ENCODE results near the gene NT5DC4. TPM values are rescaled to one million over a fixed set of nuclear protein-coding genes. Genes with fewer than 3 reads are reported as not detected.

NT5DC4 gene
- total RNA-seq, 1 experiment from 2014 or later = 0.22 TPM

GRCh38 chr2:112730791-112731190 lies 10.0 kb downstream of the NT5DC4 start:
- no peak overlapping the region for H3K9ac ChIP-seq (ENCODE audit: low read length)
- BruUV-seq (replicated peaks) = no TSS peak
- CTCF ChIA-PET = interaction anchor here (1.3 kb wide), 1 partner anchor 211 kb away, joined by 4 read pairs; no protein-coding TSS in a partner anchor
- RAD21 ChIA-PET (ENCODE audit: low non-redundant PET in 1 of 2, low total read pairs in 2 of 2, uncharacterized antibody in 2 of 2, unreplicated experiment in 2 of 2) = no interaction called here
- H3K27ac ChIP-seq (ENCODE audit: low read depth, low read length) = no peak overlapping the region
- peaks cover 8 to 14% of the 10 kb centered on the region in 2 experiments for H3K4me1 ChIP-seq (ENCODE audit: control insufficient read depth in 1 of 2, insufficient read depth in 2 of 2, low read length in 2 of 2)
- DNase-seq (ENCODE audit: low read depth, low spot score) = no peak
- ATAC-seq = no peak
- no peaks in the 10 kb centered on the region for H4K20me1 ChIP-seq (ENCODE audit: insufficient read depth)
- no peaks in the 10 kb centered on the region for H3K27me3 ChIP-seq (ENCODE audit: insufficient read depth, low read length)
- POLR2A ChIA-PET = no interaction called here
- H3K4me3 ChIP-seq (replicated peaks in 1 of 2; ENCODE audit: low read depth in 1 of 2, low read length in 2 of 2) = no peak overlapping the region
- intact Hi-C loops (cut with micrococcal nuclease) = no loop called here
- H3K79me2 ChIP-seq (ENCODE audit: insufficient read depth, low read length) = no peaks in the 10 kb centered on the region
- TF ChIP-seq EZH2phosphoT487 (IDR thresholded peaks at IDR 0.05; ENCODE audit: borderline replicate concordance) = no peak
- TF ChIP-seq REST (IDR thresholded peaks at IDR 0.05; ENCODE audit: low read depth) = no peak
- TF ChIP-seq EZH2 (IDR thresholded peaks at IDR 0.05) = no peak
- H3K4me2 ChIP-seq (ENCODE audit: low read length) = no peak overlapping the region
- H3K9me2 ChIP-seq (ENCODE audit: insufficient read depth) = no peaks in the 10 kb centered on the region
- H3K9me3 ChIP-seq (ENCODE audit: control insufficient read depth in 1 of 2, insufficient read depth in 1 of 2, low read depth in 1 of 2, low read length in 2 of 2) = no peaks in the 10 kb centered on the region
- no peak overlapping the region for H2AFZ ChIP-seq (ENCODE audit: low read depth, low read length, poor library complexity, severe bottlenecking)
- no peaks in the 10 kb centered on the region for H3K36me3 ChIP-seq (ENCODE audit: control insufficient read depth in 1 of 2, insufficient read depth in 2 of 2, low read length in 2 of 2)

- ChIA-PET POLR2A (no interaction called here), CTCF (no interaction called here)
Measured at GRCh38 chr2:112731479-112731878, 10.7 kb downstream of the NT5DC4 start.

More at GRCh38 chr2:112731479-112731878, 10.7 kb downstream of the NT5DC4 start:
- peaks cover 2 to 9% of the 10 kb centered on the region in 2 experiments for H3K4me1 ChIP-seq (ENCODE audit: control insufficient read depth in 1 of 2, insufficient read depth in 2 of 2, low read length in 2 of 2)
- ATAC-seq (no peak), DNase-seq (ENCODE audit: low read depth, low spot score) (no peak)
- no peak for TF ChIP-seq EGR1 (IDR thresholded peaks at IDR 0.05; ENCODE audit: low read depth)
- no peak for TF ChIP-seq CBX3 (IDR thresholded peaks at IDR 0.05; ENCODE audit: low read depth)
- no peak for TF ChIP-seq RAD21 (IDR thresholded peaks at IDR 0.05; ENCODE audit: low read depth)
- TF ChIP-seq EZH2 (IDR thresholded peaks at IDR 0.05) = no peak
- no peak for TF ChIP-seq SP1 (IDR thresholded peaks at IDR 0.05; ENCODE audit: low read depth)
- TF ChIP-seq POLR2AphosphoS5 (IDR thresholded peaks at IDR 0.05; ENCODE audit: low read depth, low read length) = no peak
- no peak for TF ChIP-seq TCF7L2 (IDR thresholded peaks at IDR 0.05; ENCODE audit: borderline replicate concordance, extremely low read depth, insufficient read depth, insufficient read length)
- no peak for TF ChIP-seq SRF (IDR thresholded peaks at IDR 0.05; ENCODE audit: low read depth)
- H4K20me1 ChIP-seq (ENCODE audit: insufficient read depth) = no peaks in the 10 kb centered on the region
- no peak overlapping the region for H3K27ac ChIP-seq (ENCODE audit: low read depth, low read length)
- RAD21 ChIA-PET (ENCODE audit: low non-redundant PET in 1 of 2, low total read pairs in 2 of 2, uncharacterized antibody in 2 of 2, unreplicated experiment in 2 of 2) = no interaction called here
- no peak overlapping the region for H3K4me2 ChIP-seq (ENCODE audit: low read length)
- no peak overlapping the region for H2AFZ ChIP-seq (ENCODE audit: low read depth, low read length, poor library complexity, severe bottlenecking)
- no peaks in the 10 kb centered on the region for H3K27me3 ChIP-seq (ENCODE audit: insufficient read depth, low read length)
- no TSS peak for BruUV-seq (replicated peaks)
- no peak overlapping the region for H3K4me3 ChIP-seq (replicated peaks in 1 of 2; ENCODE audit: low read depth in 1 of 2, low read length in 2 of 2)
- H3K36me3 ChIP-seq (ENCODE audit: control insufficient read depth in 1 of 2, insufficient read depth in 2 of 2, low read length in 2 of 2) = 0 out of 4 replicates have a peak, but pooled peaks cover 0 to under 1% of the 10 kb centered on the region in 2 experiments
- no peaks in the 10 kb centered on the region for H3K9me3 ChIP-seq (ENCODE audit: control insufficient read depth in 1 of 2, insufficient read depth in 1 of 2, low read depth in 1 of 2, low read length in 2 of 2)
- no peak overlapping the region for H3K9ac ChIP-seq (ENCODE audit: low read length)
- intact Hi-C loops (cut with micrococcal nuclease) = no loop called here
- no peaks in the 10 kb centered on the region for H3K79me2 ChIP-seq (ENCODE audit: insufficient read depth, low read length)
- no peaks in the 10 kb centered on the region for H3K9me2 ChIP-seq (ENCODE audit: insufficient read depth)
